B cell (primary cell): Measurements from ENCODE around the gene GLT1D1. TPM values are rescaled to one million over a fixed set of nuclear protein-coding genes. Genes with fewer than 3 reads are reported as not detected.

Experiments used
- ATAC-seq: fragments of 200-7000 bp; cut with Tn5 transposase; one replicate; pipeline ENCODE4 v1.10.0; 2021; ENCODE audit warnings: low read depth, mild to moderate bottlenecking, moderate number of reproducible peaks, moderate library complexity
- CTCF ChIA-PET: fragments of 350-600 bp; sonication (Branson Sonifier 250); formaldehyde crosslinking; loops from one replicate; lab custom pipeline; 2021; ENCODE audit warnings: antibody characterized with exemption, inconsistent platforms; lab: Charles Lee
- POLR2A ChIA-PET: fragments of 350-600 bp; sonication (Branson Sonifier 250); formaldehyde crosslinking; loops from one replicate; lab custom pipeline; 2021; ENCODE audit warnings: antibody characterized with exemption; lab: Charles Lee
- DNase-seq: peaks from one replicate; pipeline ENCODE4 v3.0.0; 2013
- H2AFZ ChIP-seq: 2 replicates; pipeline ENCODE4 v1.6.1; 2012; ENCODE audit warnings: mild to moderate bottlenecking, low read depth, low read length; ENCODE audit not compliant: insufficient read depth, poor library complexity, severe bottlenecking
- H3K27ac ChIP-seq, 2 donors: 1 replicate in 1 of 2; 2 replicates in 1 of 2; pipeline ENCODE4 v1.5.1; 2012 to 2013; ENCODE audit warnings: low read length in 2 of 2, mild to moderate bottlenecking in 2 of 2, moderate library complexity in 1 of 2
- H3K27me3 ChIP-seq, 4 experiments: fragments of 200-600 bp in 1 of 4; sonication (generic) in 1 of 4; replicated peaks in 1 of 4; 1 replicate in 2 of 4; 2 replicates in 2 of 4; pipeline versions ENCODE4 v1.6.1 to v1.7.0; 2013 to 2016; ENCODE audit warnings: low read length in 3 of 4, mild to moderate bottlenecking in 2 of 4, mixed read lengths in 1 of 4, moderate library complexity in 1 of 4; ENCODE audit not compliant: insufficient read depth in 4 of 4, control insufficient read depth in 3 of 4; ENCODE audit errors: control extremely low read depth in 1 of 4
- H3K36me3 ChIP-seq, 2 experiments: replicated peaks in 1 of 2; 1 replicate in 1 of 2; 2 replicates in 1 of 2; pipeline versions ENCODE4 v1.6.1 to v1.7.1; 2013; ENCODE audit warnings: low read length in 1 of 2; ENCODE audit not compliant: insufficient read depth in 2 of 2, control insufficient read depth in 1 of 2; ENCODE audit errors: control extremely low read depth in 1 of 2, extremely low read depth in 1 of 2
- H3K4me1 ChIP-seq, 2 donors: fragments of 200-600 bp in 1 of 2; sonication (generic) in 1 of 2; 1 replicate in 1 of 2; 2 replicates in 1 of 2; pipeline versions ENCODE4 v1.5.1 to v1.6.1; 2013 to 2017; ENCODE audit warnings: low read length in 2 of 2; ENCODE audit not compliant: control insufficient read depth in 2 of 2, insufficient read depth in 2 of 2
- H3K4me2 ChIP-seq: replicated peaks from 2 replicates; pipeline ENCODE3; 2012; ENCODE audit warnings: mild to moderate bottlenecking, low read depth, low read length; ENCODE audit not compliant: poor library complexity, severe bottlenecking
- H3K4me3 ChIP-seq, 5 experiments: fragments of 200-600 bp in 1 of 5; sonication (generic) in 1 of 5; 1 replicate in 3 of 5; 2 replicates in 2 of 5; pipeline versions ENCODE4 v1.5.1 to v1.7.0; 2011 to 2016; ENCODE audit warnings: low read length in 4 of 5, mild to moderate bottlenecking in 4 of 5, low read depth in 2 of 5, control low read depth in 1 of 5, moderate library complexity in 1 of 5; ENCODE audit not compliant: insufficient read depth in 1 of 5; ENCODE audit errors: control extremely low read depth in 1 of 5, extremely low read depth in 1 of 5
- H3K79me2 ChIP-seq: fragments of 200-600 bp; sonication (generic); one replicate; pipeline ENCODE4 v1.6.0; 2016; ENCODE audit warnings: low read length; ENCODE audit not compliant: control insufficient read depth, insufficient read depth
- H3K9ac ChIP-seq: fragments of 200-600 bp; sonication (generic); 2 replicates; pipeline ENCODE4 v1.6.1; 2017; ENCODE audit warnings: mild to moderate bottlenecking, low read length, moderate library complexity
- H3K9me3 ChIP-seq, 3 donors: one replicate each; pipeline versions ENCODE4 v1.6.1 to v1.7.1; 2013; ENCODE audit warnings: low read length in 2 of 3; ENCODE audit not compliant: control insufficient read depth in 2 of 3, insufficient read depth in 1 of 3; ENCODE audit errors: control extremely low read depth in 1 of 3
- H4K20me1 ChIP-seq: 2 replicates; pipeline ENCODE4 v1.6.0; 2012; ENCODE audit warnings: mild to moderate bottlenecking, low read length; ENCODE audit not compliant: insufficient read depth, control insufficient read depth, poor library complexity, severe bottlenecking
- H3K27ac Mint-ChIP-seq: one replicate; pipeline ENCODE4 v1.8.0; 2021; ENCODE audit warnings: mixed read lengths
- H3K27me3 Mint-ChIP-seq: one replicate; pipeline ENCODE4 v1.8.0; 2021; ENCODE audit warnings: mixed read lengths
- H3K4me1 Mint-ChIP-seq: one replicate; pipeline ENCODE4 v1.8.0; 2021; ENCODE audit warnings: mixed read lengths
- H3K4me3 Mint-ChIP-seq: one replicate; pipeline ENCODE4 v1.8.0; 2021; ENCODE audit warnings: mixed read lengths
- H3K9me3 Mint-ChIP-seq: one replicate; pipeline ENCODE4 v1.8.0; 2022; ENCODE audit warnings: mixed read lengths; ENCODE audit not compliant: insufficient read depth
- EZH2 ChIP-seq: IDR thresholded peaks from 2 replicates; pipeline ENCODE4 v1.6.1; 2012; ENCODE audit warnings: borderline replicate concordance, low read depth, mild to moderate bottlenecking, moderate library complexity, low read length; ENCODE audit not compliant: insufficient read depth, poor library complexity, severe bottlenecking
- WGBS: methylation state at CpG from one replicate; pipeline ENCODE4 v1.1.5; 2013; ENCODE audit warnings: missing lambda C conversion rate; ENCODE audit not compliant: insufficient coverage; 5-methylcytosine and 5-hydroxymethylcytosine counted together
- intact Hi-C: fragments of 100-400 bp; cut with micrococcal nuclease; formaldehyde crosslinking; loops from one replicate; pipeline ENCODE4 v1.10.0; 2022
- polyA plus RNA-seq: library from polyadenylated mRNA; depleted of rRNA; stranded (reverse); fragments of >200 nt; gene quantifications from 2 replicates; pipeline ENCODE4 v1.2.3, GENCODE V29; 2012
- total RNA-seq, 2 donors: library from RNA; stranded (reverse); fragments of 120-200 nt in 1 of 2; gene quantifications; 1 replicate in 1 of 2; 2 replicates in 1 of 2; pipeline versions ENCODE4 v1.2.3 to v1.2.4, GENCODE V29; 2013 to 2022
- TF ChIP-seq, protein P1 (sequence below): fragments of 200-600 bp; IDR thresholded peaks from one replicate; pipeline ENCODE4 v1.8.0; 2022; ENCODE audit warnings: antibody characterized with exemption, mild to moderate bottlenecking

GLT1D1 gene
- total and polyA plus RNA-seq, 2 donors (not counting 1 experiment from before 2014, with no cell fraction given): 0.22 to 0.49 TPM

- no peak for DNase-seq
- no peak overlapping the region for H3K27ac Mint-ChIP-seq
- ChIA-PET POLR2A (no interaction called here), CTCF (no interaction called here)
- Histone ChIP-seq H3K27ac (no peak overlapping the region), H3K4me1 (no peaks in the 10 kb centered on the region), H3K4me3 (no peak overlapping the region), H3K9me3 (peaks cover 0 to 8% (median 0%) of the 10 kb centered on the region in 3 donors), H4K20me1 (no peaks in the 10 kb centered on the region), H3K36me3 (no peaks in the 10 kb centered on the region), H3K4me2 (no peak overlapping the region), H3K27me3 (no peaks in the 10 kb centered on the region), H2AFZ (no peak overlapping the region), H3K79me2 (no peaks in the 10 kb centered on the region), H3K9ac (no peak overlapping the region)
- intact Hi-C loops: no loop called here
- H3K27me3 Mint-ChIP-seq: peaks cover 9% of the 10 kb centered on the region
- H3K4me1 Mint-ChIP-seq: no peaks in the 10 kb centered on the region
- TF ChIP-seq, protein P1, sequence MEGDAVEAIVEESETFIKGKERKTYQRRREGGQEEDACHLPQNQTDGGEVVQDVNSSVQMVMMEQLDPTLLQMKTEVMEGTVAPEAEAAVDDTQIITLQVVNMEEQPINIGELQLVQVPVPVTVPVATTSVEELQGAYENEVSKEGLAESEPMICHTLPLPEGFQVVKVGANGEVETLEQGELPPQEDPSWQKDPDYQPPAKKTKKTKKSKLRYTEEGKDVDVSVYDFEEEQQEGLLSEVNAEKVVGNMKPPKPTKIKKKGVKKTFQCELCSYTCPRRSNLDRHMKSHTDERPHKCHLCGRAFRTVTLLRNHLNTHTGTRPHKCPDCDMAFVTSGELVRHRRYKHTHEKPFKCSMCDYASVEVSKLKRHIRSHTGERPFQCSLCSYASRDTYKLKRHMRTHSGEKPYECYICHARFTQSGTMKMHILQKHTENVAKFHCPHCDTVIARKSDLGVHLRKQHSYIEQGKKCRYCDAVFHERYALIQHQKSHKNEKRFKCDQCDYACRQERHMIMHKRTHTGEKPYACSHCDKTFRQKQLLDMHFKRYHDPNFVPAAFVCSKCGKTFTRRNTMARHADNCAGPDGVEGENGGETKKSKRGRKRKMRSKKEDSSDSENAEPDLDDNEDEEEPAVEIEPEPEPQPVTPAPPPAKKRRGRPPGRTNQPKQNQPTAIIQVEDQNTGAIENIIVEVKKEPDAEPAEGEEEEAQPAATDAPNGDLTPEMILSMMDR: no peak
- TF ChIP-seq EZH2: no peak
- ATAC-seq: no peak
- H3K4me3 Mint-ChIP-seq: no peak overlapping the region
- H3K9me3 Mint-ChIP-seq: no peaks in the 10 kb centered on the region
- WGBS: 49% methylated on average over 2 of the region's 5 CpGs
These were observed 156.8 kb downstream of the GLT1D1 start for GRCh38 chr12:129009833-129010622.

GRCh38 chr12:129016159-129016558 is 162.9 kb downstream of the GLT1D1 start:
- H3K36me3 ChIP-seq: no peaks in the 10 kb centered on the region
- ATAC-seq: no peak
- no peak overlapping the region for H2AFZ ChIP-seq
- H3K9me3 Mint-ChIP-seq: peaks cover 10% of the 10 kb centered on the region
- no peak overlapping the region for H3K27ac ChIP-seq
- no peak for TF ChIP-seq EZH2
- TF ChIP-seq, protein P1: no peak
- no peaks in the 10 kb centered on the region for H4K20me1 ChIP-seq
- no peaks in the 10 kb centered on the region for H3K27me3 ChIP-seq
- H3K27me3 Mint-ChIP-seq: peaks cover 5% of the 10 kb centered on the region
- intact Hi-C loops: no loop called here
- ChIA-PET CTCF (no interaction called here), POLR2A (no interaction called here)
- H3K4me3 Mint-ChIP-seq: no peak overlapping the region
- 100% methylated on average over 1 of the region's 7 CpGs for WGBS
- DNase-seq: no peak
- H3K4me3 ChIP-seq: no peak overlapping the region
- H3K4me1 ChIP-seq: no peaks in the 10 kb centered on the region
- H3K4me2 ChIP-seq: no peak overlapping the region
- H3K9me3 ChIP-seq: peaks cover 1 to 22% (median 7%) of the 10 kb centered on the region in 3 donors
- no peaks in the 10 kb centered on the region for H3K4me1 Mint-ChIP-seq
- no peak overlapping the region for H3K27ac Mint-ChIP-seq
- H3K79me2 ChIP-seq: no peaks in the 10 kb centered on the region
- H3K9ac ChIP-seq: no peak overlapping the region
